ENCODE measurements around the gene SPDEF.

SPDEF gene

DNA sequence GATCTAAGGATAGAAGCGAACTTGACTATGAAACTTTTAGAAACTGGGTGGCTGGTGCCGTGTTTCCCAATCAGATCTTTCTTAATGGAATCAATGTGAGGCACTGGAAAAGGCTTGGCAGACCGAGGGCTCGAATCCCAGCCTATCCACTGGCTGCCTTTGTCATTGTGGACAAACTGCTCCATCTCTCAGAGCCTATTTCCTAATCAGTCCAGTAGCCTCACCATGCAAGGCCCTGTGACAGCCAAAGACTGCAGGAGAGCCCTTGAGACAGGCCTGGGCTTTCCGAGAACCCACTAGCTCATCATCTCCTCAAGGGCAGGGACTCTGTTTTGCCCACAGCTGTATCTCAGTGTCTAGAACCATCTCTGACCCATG lies 43.4 kb downstream of the SPDEF start:
- H4K20me1 ChIP-seq (ENCODE audit: control insufficient read depth, insufficient read depth, low read depth, low read length): peaks cover 4% of the 10 kb centered on the region; the same call in 1 of the 2 replicates
- no peak overlapping the region for H3K27ac ChIP-seq (ENCODE audit: low read depth, low read length)
- no peaks in the 10 kb centered on the region for H3F3A ChIP-seq (ENCODE audit: control insufficient read depth, insufficient read depth)
- no peaks in the 10 kb centered on the region for H3K4me1 ChIP-seq (ENCODE audit: control insufficient read depth, low read length)
- H3K4me2 ChIP-seq (ENCODE audit: low read length): no peak overlapping the region
- 0 out of 2 replicates have a peak, but pooled peaks cover 7% of the 10 kb centered on the region for H3K9me3 ChIP-seq (ENCODE audit: control insufficient read depth, insufficient read depth, low read length)
- no peaks in the 10 kb centered on the region for H3K79me2 ChIP-seq (ENCODE audit: control insufficient read depth, low read length)
- H3K27me3 ChIP-seq (ENCODE audit: control insufficient read depth, low read length): no peaks in the 10 kb centered on the region
- no peak overlapping the region for H3K4me3 ChIP-seq (ENCODE audit: low read length)
- H3K36me3 ChIP-seq (ENCODE audit: control insufficient read depth, low read length): no peaks in the 10 kb centered on the region
- H3K9me2 ChIP-seq (replicated peaks; ENCODE audit: control insufficient read depth, low read length): no peaks in the 10 kb centered on the region
- TF ChIP-seq EZH2phosphoT487 (IDR thresholded peaks at IDR 0.05; ENCODE audit: borderline replicate concordance, low read length): no peak
- TF ChIP-seq, protein P1, sequence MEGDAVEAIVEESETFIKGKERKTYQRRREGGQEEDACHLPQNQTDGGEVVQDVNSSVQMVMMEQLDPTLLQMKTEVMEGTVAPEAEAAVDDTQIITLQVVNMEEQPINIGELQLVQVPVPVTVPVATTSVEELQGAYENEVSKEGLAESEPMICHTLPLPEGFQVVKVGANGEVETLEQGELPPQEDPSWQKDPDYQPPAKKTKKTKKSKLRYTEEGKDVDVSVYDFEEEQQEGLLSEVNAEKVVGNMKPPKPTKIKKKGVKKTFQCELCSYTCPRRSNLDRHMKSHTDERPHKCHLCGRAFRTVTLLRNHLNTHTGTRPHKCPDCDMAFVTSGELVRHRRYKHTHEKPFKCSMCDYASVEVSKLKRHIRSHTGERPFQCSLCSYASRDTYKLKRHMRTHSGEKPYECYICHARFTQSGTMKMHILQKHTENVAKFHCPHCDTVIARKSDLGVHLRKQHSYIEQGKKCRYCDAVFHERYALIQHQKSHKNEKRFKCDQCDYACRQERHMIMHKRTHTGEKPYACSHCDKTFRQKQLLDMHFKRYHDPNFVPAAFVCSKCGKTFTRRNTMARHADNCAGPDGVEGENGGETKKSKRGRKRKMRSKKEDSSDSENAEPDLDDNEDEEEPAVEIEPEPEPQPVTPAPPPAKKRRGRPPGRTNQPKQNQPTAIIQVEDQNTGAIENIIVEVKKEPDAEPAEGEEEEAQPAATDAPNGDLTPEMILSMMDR (IDR thresholded peaks at IDR 0.05; ENCODE audit: low read depth, low read length, poor library complexity, severe bottlenecking): no peak

DNA sequence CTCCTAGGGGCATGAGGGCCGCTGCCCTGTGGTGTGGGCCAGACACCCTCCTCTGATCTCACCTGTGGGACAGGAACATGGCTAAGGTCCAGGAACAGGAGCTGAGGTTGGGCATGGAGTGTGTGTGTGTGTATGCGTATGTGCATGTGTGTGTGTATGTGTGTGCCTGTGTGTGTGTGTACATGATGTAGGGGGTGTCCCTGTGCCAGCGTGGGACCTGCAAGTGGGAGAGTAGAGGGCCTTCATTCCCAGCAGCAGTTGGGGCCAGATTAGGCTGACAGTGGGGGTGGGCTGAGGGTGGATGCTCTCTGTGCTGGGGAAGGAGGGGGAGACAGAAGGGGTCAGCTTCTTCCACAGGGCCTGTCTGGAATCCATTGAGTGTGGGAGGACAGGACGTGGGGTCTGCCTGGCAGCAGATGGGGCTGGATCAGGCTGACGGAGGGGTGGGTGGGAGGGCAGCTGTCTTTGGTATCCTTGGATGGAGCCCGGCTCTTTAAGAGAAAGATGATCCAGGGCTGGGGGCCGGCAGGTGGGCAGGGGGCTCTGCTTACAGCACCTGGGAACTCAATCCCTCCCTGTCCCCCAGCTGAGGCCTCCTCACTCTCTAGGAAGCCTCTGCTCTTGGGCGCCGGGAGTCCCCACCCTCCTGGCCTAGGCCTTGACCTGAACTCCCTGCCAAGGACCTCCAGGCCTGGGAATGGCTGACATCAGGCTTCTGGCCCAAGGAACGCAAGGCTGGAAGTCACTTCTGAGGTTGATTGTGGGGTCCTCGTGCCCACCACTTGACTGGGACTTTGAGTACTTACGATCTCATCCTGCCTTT lies 44.0 kb downstream of the SPDEF start:
- H3F3A ChIP-seq (ENCODE audit: control insufficient read depth, insufficient read depth): no peaks in the 10 kb centered on the region
- no peaks in the 10 kb centered on the region for H3K36me3 ChIP-seq (ENCODE audit: control insufficient read depth, low read length)
- TF ChIP-seq EZH2phosphoT487 (IDR thresholded peaks at IDR 0.05; ENCODE audit: borderline replicate concordance, low read length): no peak
- TF ChIP-seq, protein P1 (IDR thresholded peaks at IDR 0.05; ENCODE audit: low read depth, low read length, poor library complexity, severe bottlenecking): no peak
- 0 out of 2 replicates have a peak, but pooled peaks cover 7% of the 10 kb centered on the region for H3K9me3 ChIP-seq (ENCODE audit: control insufficient read depth, insufficient read depth, low read length)
- no peaks in the 10 kb centered on the region for H3K9me2 ChIP-seq (replicated peaks; ENCODE audit: control insufficient read depth, low read length)
- H3K27ac ChIP-seq (ENCODE audit: low read depth, low read length): no peak overlapping the region
- H3K79me2 ChIP-seq (ENCODE audit: control insufficient read depth, low read length): no peaks in the 10 kb centered on the region
- no peaks in the 10 kb centered on the region for H3K27me3 ChIP-seq (ENCODE audit: control insufficient read depth, low read length)
- H4K20me1 ChIP-seq (ENCODE audit: control insufficient read depth, insufficient read depth, low read depth, low read length): peaks cover 4% of the 10 kb centered on the region; the same call in 1 of the 2 replicates
- no peaks in the 10 kb centered on the region for H3K4me1 ChIP-seq (ENCODE audit: control insufficient read depth, low read length)
- H3K4me3 ChIP-seq (ENCODE audit: low read length): no peak overlapping the region
- no peak overlapping the region for H3K4me2 ChIP-seq (ENCODE audit: low read length)

DNA sequence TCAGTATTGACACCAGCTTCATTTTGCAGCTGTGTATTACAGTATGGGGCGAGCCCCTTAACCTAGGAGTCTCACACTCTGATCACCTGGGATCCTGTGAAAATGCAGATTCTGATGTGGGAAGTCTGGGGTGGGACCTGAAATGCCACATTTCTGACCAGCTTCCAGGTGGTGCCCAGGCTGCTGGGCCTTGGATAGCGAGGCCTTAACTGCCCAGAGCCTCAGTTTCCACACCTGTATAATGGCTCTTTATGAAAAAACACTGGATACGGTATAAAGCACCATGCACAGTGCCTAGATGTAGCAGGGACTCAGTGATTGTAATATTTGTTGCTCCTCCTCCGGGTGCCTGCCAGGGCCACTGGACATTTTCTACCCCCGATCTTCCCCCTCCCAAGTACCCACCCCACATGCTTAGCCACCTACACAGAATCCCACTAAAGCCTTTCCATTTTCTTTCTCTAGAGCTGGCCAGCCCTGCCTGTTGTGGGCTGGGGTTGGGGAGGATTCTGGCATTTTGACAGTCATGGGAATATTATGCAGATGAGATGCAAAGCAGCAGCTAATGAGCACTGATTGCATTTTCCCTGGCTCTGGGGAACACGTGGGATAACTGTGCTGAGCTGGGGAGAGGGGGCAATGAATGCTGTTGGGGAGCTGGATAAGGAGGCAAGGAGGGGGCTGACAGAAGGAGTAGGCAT lies 44.8 kb downstream of the SPDEF start:
- Histone ChIP-seq H3K27ac (ENCODE audit: low read depth, low read length) (no peak overlapping the region), H3K9me3 (ENCODE audit: control insufficient read depth, insufficient read depth, low read length) (0 out of 2 replicates have a peak, but pooled peaks cover 7% of the 10 kb centered on the region), H3K9me2 (replicated peaks; ENCODE audit: control insufficient read depth, low read length) (no peaks in the 10 kb centered on the region), H3K4me1 (ENCODE audit: control insufficient read depth, low read length) (no peaks in the 10 kb centered on the region), H3K4me2 (ENCODE audit: low read length) (no peak overlapping the region), H3K79me2 (ENCODE audit: control insufficient read depth, low read length) (no peaks in the 10 kb centered on the region), H3F3A (ENCODE audit: control insufficient read depth, insufficient read depth) (no peaks in the 10 kb centered on the region), H3K4me3 (ENCODE audit: low read length) (no peak overlapping the region), H4K20me1 (ENCODE audit: control insufficient read depth, insufficient read depth, low read depth, low read length) (peaks cover 4% of the 10 kb centered on the region; the same call in 1 of the 2 replicates), H3K27me3 (ENCODE audit: control insufficient read depth, low read length) (no peaks in the 10 kb centered on the region), H3K36me3 (ENCODE audit: control insufficient read depth, low read length) (no peaks in the 10 kb centered on the region)
- no peak for TF ChIP-seq EZH2phosphoT487 (IDR thresholded peaks at IDR 0.05; ENCODE audit: borderline replicate concordance, low read length)
- TF ChIP-seq, protein P1 (IDR thresholded peaks at IDR 0.05; ENCODE audit: low read depth, low read length, poor library complexity, severe bottlenecking): no peak

All from DOHH2 (cell line).